Cardiac ventricle fibroblast (primary cell): ENCODE measurements around the gene JPH2. TPM values are rescaled to one million over a fixed set of nuclear protein-coding genes. Genes with fewer than 3 reads are reported as not detected.

ENCODE experiments used
- total RNA-seq: library from RNA; depleted of rRNA; stranded (reverse); fragments of >200 nt; gene quantifications from 2 replicates; pipeline ENCODE4 v1.2.3, GENCODE V29; 2015

JPH2 gene
- 0.25 TPM in 1 of 2 replicates, not detected in the other for total RNA-seq

DNA sequence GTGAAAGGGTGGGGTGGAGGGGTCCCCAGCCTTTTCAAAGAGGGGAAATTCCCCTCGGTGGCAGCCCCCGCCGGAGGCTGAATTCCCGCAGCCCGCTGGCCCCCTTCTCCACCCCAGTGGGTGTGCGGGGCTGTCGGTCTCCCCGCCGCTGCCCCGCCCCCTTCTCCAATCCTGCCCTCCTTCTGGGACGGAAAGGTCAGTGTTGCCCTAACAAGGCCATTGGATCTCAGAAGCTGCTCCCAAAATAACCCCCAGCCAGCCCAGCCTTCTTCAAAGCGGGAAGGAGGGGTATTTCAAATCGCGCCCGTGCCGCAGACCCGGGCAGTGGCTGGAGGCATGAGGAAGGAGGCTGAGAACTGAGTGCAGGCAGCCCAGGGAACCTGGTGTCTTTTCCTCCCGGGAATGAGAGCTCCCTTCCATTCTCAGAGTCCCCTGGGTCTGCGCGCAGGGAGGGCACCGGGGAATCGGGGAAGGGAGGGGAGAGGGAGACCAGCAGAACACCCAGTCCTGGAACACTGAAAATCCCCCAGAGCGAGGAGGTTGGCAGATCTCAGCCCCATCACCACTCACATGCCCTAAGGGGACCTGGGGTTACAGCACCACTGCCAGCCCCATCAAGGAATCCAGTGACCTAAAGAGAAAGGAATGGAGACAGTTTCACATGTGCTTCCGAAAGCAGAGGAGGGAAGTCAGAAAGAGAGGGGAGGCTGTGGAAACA is at the start of gene JPH2:
JPH2 (minus strand) TSS at position 135 of the 718 bp plus-strand sequence. CDS start 483 bp downstream, outside the sequence.

DNA sequence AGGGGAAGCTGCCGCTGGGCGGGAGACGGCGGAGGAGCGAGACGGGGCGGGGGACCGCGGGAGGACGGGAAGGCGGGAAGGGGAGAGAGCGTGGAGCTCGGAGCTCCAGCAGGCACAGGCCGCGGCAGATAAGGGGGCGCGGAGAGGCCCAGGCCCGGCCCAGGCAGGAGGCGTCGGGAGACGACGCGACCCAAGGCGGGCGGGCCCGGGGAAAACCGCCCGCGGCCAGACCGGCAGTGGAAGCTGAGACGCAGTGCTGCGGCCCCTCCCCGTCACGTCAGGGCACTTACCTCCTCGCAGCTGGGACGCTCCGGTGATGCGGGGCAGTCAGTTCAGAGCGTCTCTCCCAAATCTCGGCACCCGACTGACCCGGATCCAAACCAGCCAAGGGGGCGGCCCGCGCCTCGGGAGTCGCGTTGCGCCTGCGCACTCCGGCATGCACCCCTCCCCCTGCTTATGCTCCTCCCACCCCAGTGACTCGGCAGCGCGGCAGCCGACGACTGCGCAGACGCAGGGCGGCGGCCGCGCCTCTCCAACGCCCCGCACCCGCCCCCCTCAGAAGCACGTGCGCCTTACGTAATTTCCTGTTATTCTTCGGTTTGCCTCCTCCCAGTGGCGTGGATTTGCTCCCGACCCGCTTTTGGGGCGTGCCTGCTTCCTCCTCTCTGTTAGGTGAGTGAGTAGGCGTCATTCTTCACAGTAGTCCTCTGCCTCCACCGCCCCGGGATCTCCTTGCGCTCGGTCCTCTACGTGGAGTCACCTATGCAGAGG is 23.6 kb upstream of the JPH2 start, which contains the start of gene OSER1:
OSER1 (minus strand) TSS at position 366 of the 771 bp plus-strand sequence. CDS start 3,814 bp downstream, outside the sequence.

Other genes starting within 250 kb of the JPH2 start
- gene OSER1, start 23.6 kb upstream of the JPH2 start, total RNA-seq: 38.2 and 39.1 TPM in 2 replicates
- gene GDAP1L1, start 60.1 kb upstream of the JPH2 start, total RNA-seq: 0.44 TPM in 1 of 2 replicates, not detected in the other
- 7.1 and 7.6 TPM in 2 replicates for gene FITM2, start 124.0 kb upstream of the JPH2 start, total RNA-seq
- not detected in 2 replicates for gene R3HDML, start 149.9 kb upstream of the JPH2 start, total RNA-seq
- not detected in 2 replicates for gene HNF4A, start 168.5 kb upstream of the JPH2 start, total RNA-seq